Colonic mucosa (tissue), 4 donors: ENCODE data around the gene TRIM71. TPM values are rescaled to one million over a fixed set of nuclear protein-coding genes. Genes with fewer than 3 reads are reported as not detected.
"Not testable (repeated sequence)": the region's sequence is repeated elsewhere in the genome, so short reads cannot be mapped to it uniquely, and the experiment has no call there.

ENCODE experiments used
- DNase-seq: peaks from one replicate; pipeline ENCODE4 v3.0.0-alpha.2; 2020
- H3K27ac ChIP-seq: fragments of 200-600 bp; one replicate; pipeline ENCODE4 v1.8.0; 2021
- H3K27me3 ChIP-seq: fragments of 200-600 bp; one replicate; pipeline ENCODE4 v1.8.0; 2021
- H3K36me3 ChIP-seq: fragments of 200-600 bp; one replicate; pipeline ENCODE4 v1.8.0; 2021
- H3K4me1 ChIP-seq: fragments of 200-600 bp; one replicate; pipeline ENCODE4 v1.8.0; 2021; ENCODE audit warnings: mild to moderate bottlenecking
- H3K4me3 ChIP-seq: fragments of 200-600 bp; one replicate; pipeline ENCODE4 v1.8.0; 2021
- H3K9ac ChIP-seq, 2 donors: one replicate each; pipeline ENCODE4 v1.7.0; 2013; ENCODE audit warnings: control low read depth in 2 of 2, low read depth in 2 of 2, low read length in 2 of 2
- H3K9me3 ChIP-seq: fragments of 200-600 bp; one replicate; pipeline ENCODE4 v1.8.0; 2021
- intact Hi-C: fragments of 100-400 bp; cut with DNase I; formaldehyde crosslinking; loops from one replicate; pipeline ENCODE4 v1.14.1; 2022
- total RNA-seq, 2 donors: library from RNA; stranded (reverse); fragmentation: NEBNext Ultra II Directional in 1 of 2; extraction: Animal tissue kit (Norgen Biotek cat#: 25700) in 1 of 2; gene quantifications; one replicate each; pipeline ENCODE4 v1.2.1, GENCODE V29; 2021
- TF ChIP-seq, protein P1 (sequence below): fragments of 200-600 bp; IDR thresholded peaks from one replicate; pipeline ENCODE4 v1.8.0; 2022; ENCODE audit warnings: antibody characterized with exemption, mild to moderate bottlenecking
- donor health status: healthy.
- donor health status: DM: no; HTN: no; CAD: no.
- donor health status: DM: no; HTN: no; CAD: no.

Gene TRIM71
- total RNA-seq, 2 donors from 2014 or later, result 0.40 TPM; not detected in 1

DNA sequence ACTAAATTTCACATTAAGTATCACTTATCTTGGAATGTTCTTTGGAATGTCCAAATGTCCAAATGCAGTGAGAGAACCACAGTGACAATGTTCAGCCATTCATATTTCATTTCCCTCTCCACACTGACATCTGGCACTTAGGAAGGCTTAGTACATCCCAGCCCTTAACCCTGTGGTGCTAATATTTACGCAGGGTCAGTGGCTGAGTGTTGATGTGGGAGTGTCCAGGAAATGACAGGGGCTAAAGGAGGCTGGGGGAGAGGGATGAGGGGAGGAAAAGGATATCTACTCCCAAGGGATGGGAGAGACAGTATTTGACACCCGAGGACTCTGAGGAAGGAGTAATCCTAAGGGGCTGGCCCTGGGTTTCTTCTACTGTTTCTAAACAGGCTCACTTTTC lies 119.5 kb downstream of the TRIM71 start:
- Histone ChIP-seq H3K36me3 (no peaks in the 10 kb centered on the region), H3K9me3 (no peaks in the 10 kb centered on the region), H3K4me1 (no peaks in the 10 kb centered on the region), H3K27me3 (no peaks in the 10 kb centered on the region), H3K27ac (no peak overlapping the region), H3K9ac (no peak overlapping the region), H3K4me3 (no peak overlapping the region)
- TF ChIP-seq, protein P1, sequence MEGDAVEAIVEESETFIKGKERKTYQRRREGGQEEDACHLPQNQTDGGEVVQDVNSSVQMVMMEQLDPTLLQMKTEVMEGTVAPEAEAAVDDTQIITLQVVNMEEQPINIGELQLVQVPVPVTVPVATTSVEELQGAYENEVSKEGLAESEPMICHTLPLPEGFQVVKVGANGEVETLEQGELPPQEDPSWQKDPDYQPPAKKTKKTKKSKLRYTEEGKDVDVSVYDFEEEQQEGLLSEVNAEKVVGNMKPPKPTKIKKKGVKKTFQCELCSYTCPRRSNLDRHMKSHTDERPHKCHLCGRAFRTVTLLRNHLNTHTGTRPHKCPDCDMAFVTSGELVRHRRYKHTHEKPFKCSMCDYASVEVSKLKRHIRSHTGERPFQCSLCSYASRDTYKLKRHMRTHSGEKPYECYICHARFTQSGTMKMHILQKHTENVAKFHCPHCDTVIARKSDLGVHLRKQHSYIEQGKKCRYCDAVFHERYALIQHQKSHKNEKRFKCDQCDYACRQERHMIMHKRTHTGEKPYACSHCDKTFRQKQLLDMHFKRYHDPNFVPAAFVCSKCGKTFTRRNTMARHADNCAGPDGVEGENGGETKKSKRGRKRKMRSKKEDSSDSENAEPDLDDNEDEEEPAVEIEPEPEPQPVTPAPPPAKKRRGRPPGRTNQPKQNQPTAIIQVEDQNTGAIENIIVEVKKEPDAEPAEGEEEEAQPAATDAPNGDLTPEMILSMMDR, result no peak
- DNase-seq, result no peak
- intact Hi-C loops, result no loop called here

DNA sequence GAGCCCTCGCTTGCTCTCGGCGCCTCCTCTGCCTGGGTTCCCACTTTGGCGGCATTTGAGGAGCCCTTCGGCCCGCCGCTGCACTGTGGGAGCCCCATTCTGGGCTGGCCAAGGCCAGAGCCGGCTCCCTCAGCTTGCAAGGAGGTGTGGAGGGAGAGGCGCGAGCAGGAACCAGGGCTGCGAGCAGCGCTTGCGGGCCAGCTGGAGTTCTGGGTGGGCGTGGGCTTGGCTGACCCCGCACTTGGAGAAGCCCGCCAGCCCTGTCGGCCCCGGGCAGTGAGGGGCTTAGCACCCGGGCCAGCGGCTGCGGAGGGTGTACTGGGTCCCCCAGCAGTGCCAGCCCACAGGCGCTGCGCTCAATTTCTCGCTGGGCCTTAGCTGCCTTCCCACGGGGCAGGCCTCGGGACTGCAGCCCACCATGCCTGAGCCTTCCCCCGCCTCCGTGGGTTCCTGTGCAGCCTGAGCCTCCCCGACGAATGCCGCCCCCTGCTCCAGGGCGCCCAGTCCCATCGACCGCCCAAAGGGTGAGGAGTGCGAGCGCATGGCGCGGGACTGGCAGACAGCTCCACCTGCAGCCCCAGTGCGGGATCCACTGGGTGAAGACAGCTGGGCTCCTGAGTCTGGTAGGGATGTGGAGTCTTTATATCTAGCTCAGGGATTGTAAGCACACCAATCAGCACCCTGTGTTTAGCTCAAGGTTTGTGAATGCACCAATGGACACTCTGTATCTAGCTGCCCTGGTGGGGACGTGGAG lies 121.9 kb downstream of the TRIM71 start:
- H3K9me3 ChIP-seq, H3K4me1 ChIP-seq, H3K4me3 ChIP-seq, H3K27me3 ChIP-seq, DNase-seq, intact Hi-C loops, H3K36me3 ChIP-seq, H3K27ac ChIP-seq, H3K9ac ChIP-seq: not testable (repeated sequence)

DNA sequence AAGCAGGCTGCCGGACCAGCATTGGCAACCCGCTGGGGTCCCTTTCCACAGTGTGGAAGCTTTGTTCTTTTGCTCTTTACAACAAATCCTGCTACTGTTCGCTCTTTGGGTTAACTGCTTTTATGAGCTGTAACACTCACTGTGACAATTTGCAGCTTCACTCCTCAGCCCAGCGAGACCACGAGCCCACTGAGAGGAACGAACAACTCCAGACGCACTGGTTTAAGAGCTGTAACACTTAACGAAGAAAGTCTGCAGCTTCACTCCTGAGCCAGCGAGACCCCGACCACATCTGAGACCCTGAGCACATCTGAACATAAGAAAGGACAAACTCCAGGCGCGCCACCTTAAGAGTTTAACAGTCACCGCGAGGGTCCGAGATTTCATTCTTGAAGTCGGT lies 122.9 kb downstream of the TRIM71 start:
- intact Hi-C loops, result no loop called here
- Histone ChIP-seq H3K9ac (no peak overlapping the region), H3K27ac (no peak overlapping the region), H3K36me3 (no peaks in the 10 kb centered on the region), H3K9me3 (no peaks in the 10 kb centered on the region), H3K4me3 (no peak overlapping the region), H3K4me1 (no peaks in the 10 kb centered on the region), H3K27me3 (no peaks in the 10 kb centered on the region)
- no peak for DNase-seq
- TF ChIP-seq, protein P1, result no peak

DNA sequence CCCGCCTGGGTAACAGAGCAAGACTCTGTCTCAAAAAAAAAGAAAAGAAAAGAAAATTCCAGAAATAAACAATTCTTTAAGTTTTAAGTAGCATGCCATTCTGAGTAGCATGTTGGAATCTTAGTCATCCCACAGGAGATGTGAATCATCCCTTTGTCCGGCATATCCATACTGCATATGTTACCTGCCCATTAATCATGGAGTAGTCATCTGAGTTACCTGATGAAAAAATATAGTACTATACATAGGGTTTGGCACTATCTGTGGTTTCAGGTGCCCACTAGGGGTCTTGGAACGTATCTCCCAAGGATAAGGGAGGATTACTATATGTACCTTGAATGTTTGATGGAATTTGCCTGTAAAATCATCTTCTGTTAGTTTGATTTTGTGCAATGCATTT lies 127.3 kb downstream of the TRIM71 start:
- DNase-seq, result no peak
- intact Hi-C loops, result loop anchor here (5.0 kb wide), 1 partner anchor 427 kb away; no protein-coding TSS in a partner anchor
- H3K27ac ChIP-seq, result no peak overlapping the region
- TF ChIP-seq, protein P1, result no peak
- no peaks in the 10 kb centered on the region for H3K9me3 ChIP-seq
- H3K4me1 ChIP-seq, result no peaks in the 10 kb centered on the region
- no peak overlapping the region for H3K9ac ChIP-seq
- H3K27me3 ChIP-seq, result no peaks in the 10 kb centered on the region
- no peaks in the 10 kb centered on the region for H3K36me3 ChIP-seq
- H3K4me3 ChIP-seq, result no peak overlapping the region

DNA sequence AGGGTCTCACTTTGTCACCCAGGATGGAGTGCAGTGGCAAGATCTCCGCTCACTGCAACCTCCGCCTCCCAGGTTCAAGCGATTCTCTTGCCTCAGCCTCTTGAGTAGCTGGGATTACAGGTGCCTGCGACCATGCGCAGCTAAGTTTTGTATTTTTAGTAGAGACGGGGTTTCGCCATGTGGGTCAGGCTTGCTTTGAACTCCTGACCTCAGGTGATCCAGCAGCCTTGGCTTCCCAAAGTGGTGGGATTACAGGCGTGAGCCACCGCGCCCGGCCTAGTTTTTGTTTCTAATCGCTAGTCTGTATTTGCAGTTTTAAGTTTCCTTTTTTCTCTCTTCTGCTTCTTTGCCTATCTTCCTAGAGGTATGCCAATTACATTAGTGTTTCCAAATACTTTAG lies 127.8 kb downstream of the TRIM71 start:
- H3K9ac ChIP-seq, H3K4me3 ChIP-seq, H3K27me3 ChIP-seq, H3K9me3 ChIP-seq, H3K4me1 ChIP-seq, H3K36me3 ChIP-seq, DNase-seq, H3K27ac ChIP-seq: not testable (repeated sequence)
- intact Hi-C loops, result loop anchor here (5.0 kb wide), 1 partner anchor 427 kb away; no protein-coding TSS in a partner anchor

- H3K9me3 ChIP-seq, result no peaks in the 10 kb centered on the region
- H3K4me3 ChIP-seq, result no peak overlapping the region
- intact Hi-C loops, result loop anchor here (5.0 kb wide), 1 partner anchor 425 kb away; no protein-coding TSS in a partner anchor
- no peaks in the 10 kb centered on the region for H3K4me1 ChIP-seq
- H3K9ac ChIP-seq, result no peak overlapping the region
- no peaks in the 10 kb centered on the region for H3K36me3 ChIP-seq
- H3K27ac ChIP-seq, result no peak overlapping the region
- H3K27me3 ChIP-seq, result no peaks in the 10 kb centered on the region
- DNase-seq, result no peak
- TF ChIP-seq, protein P1, result no peak
Observed at GRCh38 chr3:32946973-32947788, 129.4 kb downstream of the TRIM71 start.

Other genes starting within 250 kb of the TRIM71 start
- 10 to 100 TPM; 19.0 to 21.6 TPM for gene DYNC1LI1, start 247.1 kb upstream of the TRIM71 start, total RNA-seq
- 10 to 100 TPM; 23.8 to 34.1 TPM for gene CNOT10, start 132.8 kb upstream of the TRIM71 start, total RNA-seq
- under 1 TPM; 0.49 to 0.69 TPM for gene CCR4, start 133.6 kb downstream of the TRIM71 start, total RNA-seq